Caco-2 (cell line): ENCODE measurements around the gene EIF3A. TPM values are rescaled to one million over a fixed set of nuclear protein-coding genes. Genes with fewer than 3 reads are reported as not detected.

ENCODE experiments used
- BruUV-seq: library from RNA; stranded (reverse); fragments of 400-500 nt; replicated peaks from 2 replicates; lab custom pipeline; 2021; lab: Mats Ljungman, UMichigan
- CTCF ChIA-PET: fragments of 300-600 bp; sonication (Branson Sonifier 250); formaldehyde crosslinking; loops from one replicate; lab custom pipeline; 2022; ENCODE audit warnings: antibody characterized with exemption; lab: Charles Lee
- POLR2A ChIA-PET: fragments of 300-600 bp; sonication (Branson Sonifier 250); formaldehyde crosslinking; loops from one replicate; lab custom pipeline; 2022; ENCODE audit warnings: antibody characterized with exemption; lab: Charles Lee
- DNase-seq, 2 experiments: peaks; one replicate each; pipeline versions ENCODE4 v3.0.0 to v3.0.0-alpha.2; 2020 to 2022
- H3K27me3 ChIP-seq: replicated peaks from 2 replicates; pipeline ENCODE4 v1.6.0; 2011; ENCODE audit warnings: low read length; ENCODE audit not compliant: control insufficient read depth, insufficient read depth
- H3K36me3 ChIP-seq: 2 replicates; pipeline ENCODE4 v1.5.1; 2011; ENCODE audit warnings: low read length; ENCODE audit not compliant: control insufficient read depth, insufficient read depth
- H3K4me1 ChIP-seq: fragments of 250-450 bp; sonication (Bioruptor Pico); 2 replicates; pipeline ENCODE4 v1.5.1; 2020; ENCODE audit warnings: mild to moderate bottlenecking
- H3K4me3 ChIP-seq: 2 replicates; pipeline ENCODE4 v1.5.1; 2011; ENCODE audit warnings: low read depth, mild to moderate bottlenecking, control low read depth, low read length
- H3K9me3 ChIP-seq: fragments of 250-450 bp; sonication (Bioruptor Pico); 2 replicates; pipeline ENCODE4 v1.5.1; 2020; ENCODE audit warnings: mild to moderate bottlenecking, moderate library complexity
- H3K27ac Mint-ChIP-seq: one replicate; pipeline ENCODE4 v1.8.0; 2022; ENCODE audit warnings: mixed read lengths; ENCODE audit not compliant: unreplicated experiment
- H3K27me3 Mint-ChIP-seq: one replicate; pipeline ENCODE4 v1.8.0; 2022; ENCODE audit warnings: mixed read lengths; ENCODE audit not compliant: insufficient read depth, unreplicated experiment
- H3K36me3 Mint-ChIP-seq: one replicate; pipeline ENCODE4 v1.8.0; 2022; ENCODE audit warnings: mild to moderate bottlenecking, mixed read lengths; ENCODE audit not compliant: insufficient read depth, unreplicated experiment
- H3K4me1 Mint-ChIP-seq: one replicate; pipeline ENCODE4 v1.8.0; 2022; ENCODE audit warnings: low read depth, mixed read lengths; ENCODE audit not compliant: unreplicated experiment
- H3K4me3 Mint-ChIP-seq: one replicate; pipeline ENCODE4 v1.8.0; 2022; ENCODE audit warnings: mild to moderate bottlenecking, moderate library complexity, mixed read lengths; ENCODE audit not compliant: unreplicated experiment
- H3K9me3 Mint-ChIP-seq: one replicate; pipeline ENCODE4 v1.8.0; 2022; ENCODE audit warnings: mixed read lengths; ENCODE audit not compliant: unreplicated experiment
- intact Hi-C: fragments of 100-400 bp; cut with micrococcal nuclease; formaldehyde crosslinking; loops from one replicate; pipeline ENCODE4 v1.10.0; 2022; ENCODE audit not compliant: unreplicated experiment
- total RNA-seq: library from RNA; stranded (reverse); gene quantifications from 2 replicates; pipeline ENCODE4 v1.2.3, GENCODE V29; 2022
- TF ChIP-seq, protein P1 (sequence below), 2 experiments: fragments of 200-600 bp in 1 of 2; IDR thresholded peaks; 1 replicate in 1 of 2; 2 replicates in 1 of 2; pipeline versions ENCODE4 v1.5.1 to v1.8.0; 2011 to 2022; ENCODE audit warnings: antibody characterized with exemption in 1 of 2, control low read depth in 1 of 2, inconsistent platforms in 1 of 2, low read depth in 1 of 2, low read length in 1 of 2, mild to moderate bottlenecking in 1 of 2, moderate library complexity in 1 of 2; ENCODE audit not compliant: insufficient read depth in 1 of 2, severe bottlenecking in 1 of 2, unreplicated experiment in 1 of 2

Gene EIF3A
- total RNA-seq, 1 experiment from 2014 or later, result 146 TPM

DNA sequence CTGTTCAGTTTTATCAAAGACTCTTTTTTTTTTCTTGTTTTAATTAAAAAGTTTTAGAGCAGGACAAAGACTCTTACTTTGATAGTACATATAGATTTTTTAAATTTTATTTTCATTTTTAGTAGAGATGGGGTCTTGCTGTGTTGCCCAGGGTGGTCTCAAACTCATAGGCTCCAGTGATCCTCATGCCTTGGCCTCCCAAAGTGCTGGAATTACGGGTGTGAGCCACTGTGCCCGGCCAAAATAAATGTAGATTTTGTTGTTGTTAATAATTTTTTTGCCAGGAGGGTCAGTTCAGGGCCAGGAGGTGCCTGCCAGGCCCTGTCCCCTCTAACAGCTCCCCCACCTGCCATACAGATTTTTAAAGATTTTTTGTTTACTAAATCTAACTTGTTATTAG lies 40.3 kb upstream of the EIF3A start:
- no peaks in the 10 kb centered on the region for H3K9me3 ChIP-seq
- Mint-ChIP-seq H3K27ac (no peak overlapping the region), H3K27me3 (no peaks in the 10 kb centered on the region), H3K9me3 (no peaks in the 10 kb centered on the region), H3K4me1 (no peaks in the 10 kb centered on the region), H3K36me3 (peaks cover 72% of the 10 kb centered on the region), H3K4me3 (no peak overlapping the region)
- no TSS peak for BruUV-seq
- CTCF ChIA-PET, result no interaction called here
- no peak for DNase-seq
- no peak overlapping the region for H3K4me3 ChIP-seq
- H3K4me1 ChIP-seq, result peaks cover 6% of the 10 kb centered on the region
- TF ChIP-seq, protein P1, sequence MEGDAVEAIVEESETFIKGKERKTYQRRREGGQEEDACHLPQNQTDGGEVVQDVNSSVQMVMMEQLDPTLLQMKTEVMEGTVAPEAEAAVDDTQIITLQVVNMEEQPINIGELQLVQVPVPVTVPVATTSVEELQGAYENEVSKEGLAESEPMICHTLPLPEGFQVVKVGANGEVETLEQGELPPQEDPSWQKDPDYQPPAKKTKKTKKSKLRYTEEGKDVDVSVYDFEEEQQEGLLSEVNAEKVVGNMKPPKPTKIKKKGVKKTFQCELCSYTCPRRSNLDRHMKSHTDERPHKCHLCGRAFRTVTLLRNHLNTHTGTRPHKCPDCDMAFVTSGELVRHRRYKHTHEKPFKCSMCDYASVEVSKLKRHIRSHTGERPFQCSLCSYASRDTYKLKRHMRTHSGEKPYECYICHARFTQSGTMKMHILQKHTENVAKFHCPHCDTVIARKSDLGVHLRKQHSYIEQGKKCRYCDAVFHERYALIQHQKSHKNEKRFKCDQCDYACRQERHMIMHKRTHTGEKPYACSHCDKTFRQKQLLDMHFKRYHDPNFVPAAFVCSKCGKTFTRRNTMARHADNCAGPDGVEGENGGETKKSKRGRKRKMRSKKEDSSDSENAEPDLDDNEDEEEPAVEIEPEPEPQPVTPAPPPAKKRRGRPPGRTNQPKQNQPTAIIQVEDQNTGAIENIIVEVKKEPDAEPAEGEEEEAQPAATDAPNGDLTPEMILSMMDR (IDR thresholded peaks at IDR 0.05; ENCODE audit: insufficient read depth in 1 of 2, low read depth in 1 of 2, low read length in 1 of 2, severe bottlenecking in 1 of 2, unreplicated experiment in 1 of 2), result no peak
- H3K36me3 ChIP-seq, result no peaks in the 10 kb centered on the region; the same call in 1 of the 2 replicates
- no peaks in the 10 kb centered on the region for H3K27me3 ChIP-seq
- intact Hi-C loops, result no loop called here
- POLR2A ChIA-PET, result no interaction called here

- H3K27ac Mint-ChIP-seq, result no peak overlapping the region
- Histone ChIP-seq H3K27me3 (no peaks in the 10 kb centered on the region), H3K4me1 (peaks cover 7% of the 10 kb centered on the region), H3K36me3 (no peaks in the 10 kb centered on the region; the same call in 1 of the 2 replicates), H3K4me3 (no peak overlapping the region), H3K9me3 (no peaks in the 10 kb centered on the region)
- H3K9me3 Mint-ChIP-seq, result no peaks in the 10 kb centered on the region
- BruUV-seq, result TSS peak; percentile 8
- POLR2A ChIA-PET, result no interaction called here
- no peak overlapping the region for H3K4me3 Mint-ChIP-seq
- peaks cover 70% of the 10 kb centered on the region for H3K36me3 Mint-ChIP-seq
- CTCF ChIA-PET, result no interaction called here
- no peaks in the 10 kb centered on the region for H3K27me3 Mint-ChIP-seq
- H3K4me1 Mint-ChIP-seq, result no peaks in the 10 kb centered on the region
- intact Hi-C loops, result no loop called here
- DNase-seq, result no peak
- TF ChIP-seq, protein P1 (IDR thresholded peaks at IDR 0.05; ENCODE audit: insufficient read depth in 1 of 2, low read depth in 1 of 2, low read length in 1 of 2, severe bottlenecking in 1 of 2, unreplicated experiment in 1 of 2), result no peak
Observed at GRCh38 chr10:119120413-119120867, 39.8 kb upstream of the EIF3A start.

DNA sequence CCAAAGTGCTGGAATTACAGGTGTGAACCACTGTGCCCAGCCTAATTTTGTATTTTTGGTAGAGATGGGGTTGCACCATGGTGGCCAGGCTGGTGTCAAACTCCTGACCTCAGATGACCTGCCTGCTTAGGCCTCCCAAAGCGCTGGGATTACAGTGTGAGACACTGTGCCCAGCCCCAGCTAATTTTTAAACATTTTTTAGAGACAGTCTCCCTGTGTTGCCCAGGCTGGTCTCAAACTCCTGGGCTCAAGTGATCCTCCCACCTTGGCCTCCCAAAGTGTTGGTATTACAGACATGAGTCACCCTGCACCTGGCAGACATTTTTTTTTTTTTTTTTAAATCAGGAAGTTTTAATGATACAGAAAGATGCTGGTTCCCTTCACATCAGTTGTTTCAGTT lies 38.8 kb upstream of the EIF3A start:
- Mint-ChIP-seq H3K9me3 (no peaks in the 10 kb centered on the region), H3K4me1 (peaks cover 1% of the 10 kb centered on the region), H3K27ac (no peak overlapping the region), H3K4me3 (no peak overlapping the region), H3K27me3 (no peaks in the 10 kb centered on the region), H3K36me3 (peaks cover 71% of the 10 kb centered on the region)
- no peak overlapping the region for H3K4me3 ChIP-seq
- TF ChIP-seq, protein P1 (IDR thresholded peaks at IDR 0.05; ENCODE audit: insufficient read depth in 1 of 2, low read depth in 1 of 2, low read length in 1 of 2, severe bottlenecking in 1 of 2, unreplicated experiment in 1 of 2), result no peak
- ChIA-PET CTCF (no interaction called here), POLR2A (no interaction called here)
- no TSS peak for BruUV-seq
- no peaks in the 10 kb centered on the region for H3K27me3 ChIP-seq
- no peak for DNase-seq
- intact Hi-C loops, result no loop called here
- no peaks in the 10 kb centered on the region for H3K9me3 ChIP-seq
- H3K36me3 ChIP-seq, result no peaks in the 10 kb centered on the region; the same call in 1 of the 2 replicates
- peaks cover 7% of the 10 kb centered on the region for H3K4me1 ChIP-seq
